GM21367 (cell line): ENCODE results near the gene EEPD1.

Source experiments
- ATAC-seq: cut with Tn5 transposase; IDR thresholded peaks from one replicate; pipeline ENCODE4 v1.9.1; 2021; ENCODE audit not compliant: unreplicated experiment

EEPD1 gene

GRCh38 chr7:36279200-36279925 lies 126.3 kb downstream of the EEPD1 start:
- ATAC-seq: peak; percentile 66

DNA sequence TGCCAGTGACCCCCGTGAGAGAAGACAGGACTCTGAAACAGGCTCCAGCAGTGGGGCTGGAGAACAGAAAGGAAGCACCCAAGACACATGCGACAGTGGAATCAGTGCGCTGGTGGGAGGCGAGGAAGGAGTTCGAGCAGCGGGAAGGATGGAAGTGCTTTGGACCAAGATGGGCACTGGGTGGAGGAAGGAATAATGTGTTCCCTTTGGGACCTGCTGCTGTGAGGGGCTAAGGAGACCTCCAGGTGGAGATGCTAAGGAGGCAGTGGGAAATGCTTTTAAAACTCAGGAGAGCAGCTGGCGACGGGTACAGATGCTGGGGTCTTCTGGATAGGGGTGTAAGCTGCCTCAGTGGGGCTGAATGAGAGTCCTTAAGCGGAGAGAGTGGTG lies 126.9 kb downstream of the EEPD1 start:
- ATAC-seq: no peak

DNA sequence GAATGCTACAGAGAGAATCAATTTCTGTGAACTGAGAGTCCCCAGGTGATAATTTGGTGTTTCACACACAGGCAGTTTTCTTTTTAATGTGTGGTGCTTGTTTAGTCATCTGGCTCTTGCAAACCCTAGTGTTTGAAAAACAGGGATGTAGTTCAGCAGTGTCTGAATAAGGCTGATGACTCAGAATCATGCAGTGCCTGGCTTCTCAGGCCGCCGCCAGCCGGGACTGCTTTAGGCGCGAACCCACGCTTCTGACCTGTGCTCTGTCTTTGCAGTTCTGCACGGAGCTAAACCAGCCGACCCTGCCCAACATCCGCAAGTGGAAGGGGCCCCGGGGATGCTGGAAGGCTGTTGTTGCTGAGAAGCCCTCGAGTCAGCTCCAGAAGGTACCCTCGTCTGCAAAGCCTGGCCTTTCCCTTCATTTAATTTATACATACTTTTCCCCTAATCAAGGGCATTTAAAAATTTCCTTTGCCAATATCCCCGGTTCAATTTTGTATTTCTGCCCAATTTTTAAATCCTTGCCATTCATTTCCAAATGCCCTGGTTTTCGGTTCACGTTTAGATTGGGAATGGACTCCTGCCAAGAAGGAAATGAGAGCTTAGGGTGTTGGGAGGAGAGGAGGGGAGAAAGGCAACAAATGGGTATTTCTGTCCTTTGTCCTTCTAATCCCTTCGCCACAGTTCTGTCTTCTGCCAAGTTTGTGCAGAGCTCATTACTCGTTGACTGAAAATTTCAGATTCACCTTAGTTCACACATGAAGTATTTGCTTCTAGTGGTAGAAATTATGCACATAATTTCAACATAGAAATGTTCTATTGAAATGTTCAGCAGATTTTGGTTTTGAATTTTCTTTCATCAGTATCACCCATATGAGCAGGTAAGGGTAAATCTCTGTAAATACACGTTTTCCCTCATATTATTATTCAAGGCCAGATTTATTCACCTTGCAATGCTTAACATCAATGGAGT lies 128.1 kb downstream of the EEPD1 start:
- ATAC-seq: peak; percentile 28

GRCh38 chr7:36281945-36282717 lies 129.1 kb downstream of the EEPD1 start:
- no peak for ATAC-seq

DNA sequence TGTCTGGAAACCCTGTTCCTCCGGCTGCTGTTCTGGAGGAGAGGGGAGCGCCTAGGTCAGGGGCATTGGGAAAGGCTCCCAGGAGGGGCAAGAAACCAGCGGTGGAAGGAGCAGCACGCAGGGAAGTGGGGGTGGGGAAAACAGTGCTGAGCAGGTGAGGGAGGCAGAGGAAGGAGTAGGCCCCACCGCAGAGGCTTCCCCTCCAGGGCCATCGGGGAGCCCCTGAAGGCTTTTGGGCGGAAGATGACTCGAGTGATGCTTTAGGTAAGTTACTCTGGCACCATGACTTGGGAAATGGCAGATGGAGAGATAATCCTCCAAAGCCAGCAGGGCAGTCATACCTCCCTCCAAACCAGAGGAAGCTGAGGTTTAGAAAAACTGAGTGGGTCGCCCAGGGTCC lies 130.1 kb downstream of the EEPD1 start:
- no peak for ATAC-seq

- peak; percentile 37 for ATAC-seq
Measured at GRCh38 chr7:36283711-36284130, 130.7 kb downstream of the EEPD1 start.

DNA sequence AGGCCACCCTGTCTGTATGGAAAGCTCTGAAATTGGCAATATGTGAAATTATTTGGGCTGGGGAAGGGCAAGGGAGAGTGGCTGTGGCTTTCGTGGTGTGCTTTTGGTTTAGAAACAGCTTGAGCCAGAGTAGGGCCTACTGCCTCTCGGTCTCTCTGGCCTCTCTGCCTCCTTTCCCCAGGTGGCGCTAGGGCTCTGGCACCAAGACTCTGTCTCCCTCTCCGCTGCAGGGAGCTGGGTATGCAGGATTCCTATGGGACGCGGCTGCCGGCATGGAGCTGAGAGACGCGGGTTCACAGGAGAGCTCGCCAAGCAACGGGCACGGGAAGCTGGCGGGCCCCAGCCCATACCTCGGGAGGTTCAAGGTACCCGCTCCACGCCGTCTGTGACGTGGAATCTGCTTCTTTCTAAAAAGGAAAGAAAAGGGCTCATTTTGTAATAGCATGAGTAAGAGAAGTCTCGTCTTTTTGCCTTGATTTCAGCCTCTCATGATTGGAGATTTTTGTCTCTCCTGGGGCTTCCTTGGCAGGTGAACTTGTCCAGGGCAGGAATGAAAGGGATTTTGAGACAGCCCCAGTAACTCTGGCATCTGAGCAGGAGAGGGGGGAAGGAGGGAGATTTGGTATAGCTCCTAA lies 131.5 kb downstream of the EEPD1 start:
- no peak for ATAC-seq

DNA sequence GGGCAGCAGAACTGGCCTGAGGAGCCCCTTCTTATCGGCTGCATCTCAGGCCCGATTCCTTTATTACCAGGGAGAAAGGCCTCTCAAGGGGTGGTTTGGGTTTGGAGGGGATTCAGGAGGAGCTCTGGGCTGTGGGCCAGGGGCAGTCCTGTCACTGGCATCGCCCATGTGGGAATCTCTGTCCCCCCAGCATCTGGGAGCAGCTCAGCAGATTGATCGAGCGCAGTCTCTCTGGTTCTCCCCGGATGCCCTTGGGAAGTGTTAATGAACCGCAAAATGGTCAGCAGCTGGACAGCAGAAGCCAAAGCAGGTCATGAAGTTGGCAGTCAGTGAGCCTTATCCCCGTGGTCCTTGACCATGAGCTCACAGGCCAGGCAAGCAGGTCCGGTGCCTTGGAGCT lies 132.2 kb downstream of the EEPD1 start:
- no peak for ATAC-seq

GRCh38 chr7:36286226-36286625 lies 133.2 kb downstream of the EEPD1 start:
- ATAC-seq: no peak

DNA sequence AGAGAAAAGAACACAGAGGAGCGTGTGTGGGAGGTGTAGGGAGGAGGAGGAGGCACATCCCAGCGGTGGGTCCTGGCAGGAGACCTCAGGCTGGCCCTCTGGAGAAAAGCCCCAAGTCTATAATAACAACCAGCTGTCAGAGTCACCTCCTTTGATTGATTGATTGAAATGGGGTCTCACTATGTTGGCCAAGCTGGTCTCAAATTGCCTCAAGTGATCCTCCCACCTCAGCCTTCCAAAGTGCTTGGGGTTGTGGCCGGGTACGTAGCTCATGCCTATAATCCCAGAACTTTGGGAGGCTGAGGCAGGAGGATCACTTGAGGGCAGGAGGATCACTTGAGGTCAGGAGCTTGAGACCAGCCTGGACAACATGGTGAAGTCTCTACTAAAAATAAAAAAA lies 133.6 kb downstream of the EEPD1 start:
- ATAC-seq: no peak

GRCh38 chr7:36287371-36288241 lies 134.6 kb downstream of the EEPD1 start:
- ATAC-seq: peak; percentile 36

GRCh38 chr7:36288501-36288900 lies 135.4 kb downstream of the EEPD1 start:
- no peak for ATAC-seq

DNA sequence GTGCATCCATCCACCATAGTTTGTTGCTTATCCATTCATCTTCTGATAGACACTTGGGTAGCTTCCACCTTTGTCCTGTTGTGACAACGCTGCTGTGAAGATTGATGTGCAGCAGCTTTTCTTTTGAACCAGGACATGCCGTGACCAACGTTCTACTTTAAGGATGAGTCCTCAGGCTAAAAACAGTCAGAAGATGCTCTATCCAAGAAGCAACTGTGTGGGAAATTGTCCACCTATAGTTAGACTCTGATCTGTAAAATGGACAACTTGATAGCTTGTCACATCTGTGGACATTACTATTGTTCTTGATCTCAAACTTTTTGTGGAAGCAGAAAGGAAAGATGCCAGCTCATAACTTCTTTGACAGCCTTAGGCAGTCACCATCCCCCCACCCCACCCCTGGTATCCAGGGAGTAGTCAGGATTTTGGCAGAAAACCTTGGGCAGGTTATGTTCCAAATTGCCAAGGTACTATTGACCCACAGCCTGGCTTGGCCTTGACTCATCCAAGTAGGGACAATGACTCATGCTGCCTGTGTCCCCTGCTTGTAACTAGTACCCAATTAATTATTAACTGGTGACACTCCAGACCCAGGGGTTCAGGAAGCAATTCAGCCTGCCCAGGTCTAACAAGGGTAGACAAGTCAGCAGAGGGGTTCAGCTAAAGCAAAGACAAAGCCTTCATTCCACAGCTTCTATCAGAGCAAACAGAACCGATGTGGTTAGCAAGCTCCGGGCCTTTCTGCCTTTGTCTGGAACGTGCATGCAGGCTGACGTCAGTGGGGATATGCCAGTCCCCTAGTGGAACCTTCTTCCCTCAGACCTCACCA lies 137.0 kb downstream of the EEPD1 start:
- no peak for ATAC-seq

DNA sequence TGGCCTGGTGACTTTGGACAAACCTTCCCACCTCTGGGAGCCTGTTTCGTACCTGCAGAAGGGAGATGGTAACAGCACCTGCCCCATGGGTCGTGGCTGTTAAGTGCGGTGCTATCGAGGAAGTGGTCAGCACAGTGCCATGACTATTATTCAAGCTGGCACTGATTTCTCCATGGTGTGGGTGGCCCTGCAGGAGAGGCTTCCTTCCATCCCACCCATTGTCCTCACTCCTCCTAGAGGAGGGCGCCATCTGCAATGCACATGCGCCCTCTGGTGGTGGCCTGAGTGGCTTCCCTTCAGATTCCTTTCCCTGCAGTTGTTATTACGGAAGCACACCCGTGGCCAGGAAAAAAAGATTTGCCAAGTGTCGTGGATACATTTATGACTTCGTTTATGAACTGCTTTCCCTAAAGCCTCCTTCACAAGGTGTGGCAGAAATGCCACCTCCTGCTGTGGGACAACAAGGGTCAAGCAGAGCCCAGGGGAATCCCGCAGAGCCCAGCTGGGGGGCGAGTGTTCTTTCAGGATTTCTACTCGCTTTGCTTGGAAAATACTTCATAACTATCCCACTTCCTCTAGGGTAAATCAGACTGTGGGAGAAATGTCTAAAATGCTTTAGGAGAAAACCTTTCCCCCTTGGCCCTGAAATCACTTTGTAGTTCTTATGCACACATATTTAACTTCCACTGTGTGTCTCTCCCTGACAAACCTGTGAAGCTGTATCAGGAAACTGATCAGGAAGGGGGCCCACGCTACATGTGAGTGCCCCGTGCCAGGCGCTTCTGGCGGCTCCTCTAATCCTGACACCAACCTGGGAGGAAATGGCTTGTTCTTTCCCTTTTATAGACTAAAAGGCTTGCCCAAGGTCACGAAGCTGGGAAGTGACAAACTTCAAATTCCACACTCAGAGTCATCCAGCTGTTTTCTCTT lies 138.6 kb downstream of the EEPD1 start:
- no peak for ATAC-seq

GRCh38 chr7:36295090-36295489 lies 142.0 kb downstream of the EEPD1 start:
- ATAC-seq: no peak

DNA sequence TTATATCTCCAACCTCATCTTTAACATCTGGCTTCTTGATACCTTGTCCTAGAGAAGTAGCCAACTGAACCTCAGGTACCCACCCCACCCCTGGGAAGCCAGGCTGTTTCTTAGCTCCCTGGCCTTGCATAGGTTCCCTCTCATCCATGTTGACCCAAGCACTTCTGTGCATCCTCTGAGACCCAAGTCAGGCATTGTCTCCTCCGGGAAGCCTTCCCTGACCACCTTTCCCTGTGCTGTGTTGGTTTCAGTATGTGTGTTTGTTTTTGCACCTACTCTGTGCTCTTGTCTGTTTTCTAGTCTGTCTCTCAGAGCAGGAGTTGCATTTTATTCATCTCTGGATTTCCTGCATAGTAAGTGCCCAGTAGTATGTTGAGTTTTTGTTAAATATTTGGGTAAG lies 143.2 kb downstream of the EEPD1 start:
- no peak for ATAC-seq

- no peak for ATAC-seq
Measured at GRCh38 chr7:36297364-36298009, 144.4 kb downstream of the EEPD1 start.
